SKM-1 (cell line): ENCODE data around the gene CAPZB.
A peak's percentile ranks its signal among the peaks of the same experiment; 100 is the strongest.
"Not testable (repeated sequence)": the region's sequence is repeated elsewhere in the genome, so short reads cannot be mapped to it uniquely, and the experiment has no call there.

Experiments used
- DNase-seq: peaks from one replicate; lab custom pipeline; 2025; ENCODE audit not compliant: unreplicated experiment; lab: John Stamatoyannopoulos, UW

Gene CAPZB

DNA sequence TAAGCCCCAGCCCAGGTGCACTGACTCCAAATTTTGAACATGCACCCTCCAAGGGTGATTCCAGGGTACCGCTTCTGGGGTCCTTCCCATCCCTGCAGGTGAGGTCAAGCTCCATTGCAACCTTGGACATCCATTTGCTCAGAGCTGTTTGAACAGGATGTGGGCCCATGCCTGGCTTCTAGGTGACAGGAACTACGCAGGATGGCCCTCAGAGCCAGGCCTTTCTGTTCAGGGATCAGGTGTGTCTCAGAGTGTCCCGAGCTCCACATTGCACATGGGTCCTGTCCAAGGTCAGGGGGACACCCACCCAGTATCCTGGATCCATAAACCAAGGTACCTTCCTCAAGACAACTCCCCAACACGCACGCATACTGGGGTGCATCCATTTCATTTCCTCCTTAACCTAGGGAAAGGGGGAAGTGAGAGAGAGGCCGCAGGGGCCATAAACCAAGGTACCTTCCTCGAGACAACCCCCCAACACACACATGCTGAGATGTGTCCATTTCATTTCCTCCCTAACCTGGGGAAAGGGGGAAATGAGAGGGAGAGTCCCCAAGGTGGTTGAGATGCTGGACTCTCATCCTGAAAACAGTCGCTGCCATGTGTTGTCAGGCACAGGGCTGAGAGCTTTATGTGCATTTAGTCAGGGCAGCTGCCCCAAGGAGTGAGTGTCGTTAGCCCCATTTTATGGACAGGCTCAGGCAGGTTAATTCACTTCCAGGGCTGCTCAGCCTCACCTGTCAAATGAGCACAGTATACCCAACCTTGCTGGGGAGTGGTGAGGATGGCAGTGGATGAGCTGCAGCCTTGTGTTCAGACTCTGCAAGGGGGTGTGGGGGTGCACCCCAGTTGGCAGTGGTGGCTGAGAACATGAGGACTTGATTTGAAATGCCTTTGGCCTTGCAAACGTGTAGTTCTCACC lies 171.1 kb downstream of the CAPZB start:
- no peak for DNase-seq

DNA sequence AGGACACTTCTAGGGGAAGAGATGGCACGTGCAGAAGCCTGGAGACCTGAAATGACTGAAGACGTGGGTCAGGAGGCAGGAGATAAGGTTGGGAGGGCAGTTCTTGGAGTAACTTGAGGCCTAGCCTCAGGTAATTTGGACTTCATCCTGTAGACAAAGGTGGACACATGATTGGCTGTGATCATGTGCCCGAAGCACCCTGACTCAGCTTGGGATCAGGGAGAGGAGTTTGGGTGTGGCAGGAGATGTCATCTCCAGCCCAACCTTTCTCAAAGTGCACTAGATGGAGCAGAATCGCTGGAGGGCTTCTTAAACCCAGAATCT lies 171.7 kb downstream of the CAPZB start:
- DNase-seq: no peak

- DNase-seq: no peak
These were observed 172.3 kb downstream of the CAPZB start for GRCh38 chr1:19312782-19313635.

GRCh38 chr1:19311931-19312781 lies 173.2 kb downstream of the CAPZB start, which contains the start of the genes AKR7A2 and SLC66A1:
Gene AKR7A2, minus strand, starts transcription at chr1:19312144. Its CDS starts 20 bp downstream, at chr1:19312124.
Gene SLC66A1, plus strand, starts transcription at chr1:19312326. Its CDS starts 5,352 bp downstream, at chr1:19317678.
- peak; percentile 66 for DNase-seq

- DNase-seq: no peak
These were observed 173.8 kb downstream of the CAPZB start for GRCh38 chr1:19311503-19311930.

GRCh38 chr1:19310720-19311502 lies 174.4 kb downstream of the CAPZB start:
- no peak for DNase-seq

- no peak for DNase-seq
These were observed 175.3 kb downstream of the CAPZB start for GRCh38 chr1:19310061-19310460.

DNA sequence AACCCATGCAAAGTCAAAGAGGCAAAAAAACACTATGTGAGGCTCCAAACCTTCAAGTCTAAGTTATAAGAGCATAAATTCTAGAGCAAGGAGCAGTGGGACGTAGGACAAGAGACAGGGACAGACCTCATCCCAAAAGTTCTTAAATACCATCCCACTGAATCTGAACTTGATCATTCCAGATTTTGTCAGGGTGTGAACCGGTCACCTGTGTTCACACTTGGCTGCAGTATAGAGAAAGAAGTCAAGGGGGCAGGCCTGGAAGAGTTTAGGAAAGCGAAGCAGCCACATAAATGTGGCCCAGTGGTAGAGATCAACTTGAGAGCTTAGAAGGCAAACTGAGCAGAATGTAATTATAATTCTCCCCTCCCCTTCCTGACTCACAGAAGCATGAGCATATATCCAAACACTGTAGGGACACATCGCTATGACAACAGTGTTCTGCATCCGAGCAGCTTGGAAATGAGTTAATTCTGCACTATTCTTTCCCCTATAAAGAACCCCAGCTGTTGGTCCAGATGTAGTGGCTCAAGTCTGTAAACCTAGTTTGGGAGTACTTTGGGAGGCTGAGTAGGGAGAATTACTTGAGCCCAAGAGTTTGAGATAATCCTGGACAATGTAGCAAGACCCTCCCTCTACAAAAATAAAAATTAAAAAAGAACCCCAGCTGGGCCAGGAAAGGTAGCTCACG lies 176.1 kb downstream of the CAPZB start:
- DNase-seq: no peak

DNA sequence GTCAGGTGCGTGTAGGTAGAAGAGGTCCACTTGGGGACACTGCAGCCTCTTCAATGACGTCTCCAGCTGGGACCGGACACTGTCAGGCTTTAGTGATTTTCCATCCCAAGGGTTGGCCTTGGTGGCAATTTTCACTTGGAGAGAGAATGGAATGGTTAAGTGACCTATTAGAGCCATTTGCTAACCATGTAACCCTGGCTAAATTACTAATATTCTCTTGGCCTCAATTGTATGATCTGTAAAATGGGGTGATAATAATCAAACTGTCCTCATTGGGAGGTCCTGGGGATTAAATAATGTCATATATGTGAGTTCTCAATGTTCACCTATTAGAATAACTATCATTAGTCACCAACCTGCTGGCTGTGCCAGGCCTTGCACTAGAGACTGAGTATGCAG lies 176.8 kb downstream of the CAPZB start:
- DNase-seq: no peak

GRCh38 chr1:19307794-19308508 lies 177.4 kb downstream of the CAPZB start:
- DNase-seq: no peak

- no peak for DNase-seq
These were observed 178.4 kb downstream of the CAPZB start for GRCh38 chr1:19306941-19307340.

GRCh38 chr1:19305880-19306279 lies 179.5 kb downstream of the CAPZB start:
- DNase-seq: no peak

GRCh38 chr1:19304081-19304480 lies 181.3 kb downstream of the CAPZB start:
- DNase-seq: not testable (repeated sequence)

- DNase-seq: no peak
These were observed 185.1 kb downstream of the CAPZB start for GRCh38 chr1:19300211-19300610.

DNA sequence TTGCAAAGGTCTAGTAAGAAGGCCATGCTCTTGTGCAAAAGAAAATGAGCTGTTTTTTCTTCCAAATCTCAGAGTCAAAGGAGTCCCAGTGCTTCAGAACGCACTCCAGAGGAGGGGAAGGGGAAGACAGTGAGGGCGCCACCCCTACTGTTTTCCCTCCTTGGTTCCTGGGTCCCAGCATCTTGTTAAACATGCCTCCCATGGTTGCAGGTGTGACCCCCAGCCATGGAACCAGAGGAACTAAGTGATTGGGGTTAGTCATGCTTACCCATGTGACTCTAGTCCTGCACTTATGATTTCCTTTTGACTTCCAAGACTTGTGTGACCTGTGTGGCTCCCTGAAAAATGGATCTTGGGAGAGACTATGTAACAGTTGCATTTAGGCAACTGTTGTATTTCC lies 190.7 kb downstream of the CAPZB start:
- no peak for DNase-seq

DNA sequence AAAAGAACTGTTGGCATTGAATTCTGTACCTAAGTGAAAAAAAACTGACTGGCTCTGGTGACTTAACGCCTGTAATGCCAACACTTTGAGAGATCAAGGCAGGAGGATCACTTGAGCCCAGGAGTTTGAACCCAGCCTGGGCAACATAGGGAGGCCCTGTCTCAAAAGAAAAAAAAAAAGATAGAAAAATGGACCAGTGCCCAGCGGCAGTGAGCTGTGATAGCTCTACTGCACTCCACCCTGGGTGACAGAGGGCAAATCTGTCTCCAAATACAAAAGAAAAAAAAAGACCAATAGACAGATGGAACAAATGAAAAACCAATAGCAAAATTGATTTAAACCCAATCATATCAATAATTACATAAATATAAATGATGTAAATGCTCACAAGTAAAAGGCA lies 196.1 kb downstream of the CAPZB start:
- no peak for DNase-seq
